Fibroblast of gingiva (primary cell): ENCODE data around the gene TEX28.
"Not testable (repeated sequence)": the region's sequence is repeated elsewhere in the genome, so short reads cannot be mapped to it uniquely, and the experiment has no call there.

Experiments
- DNase-seq: peaks from one replicate; pipeline ENCODE4 v3.0.0-alpha.2; 2011; ENCODE audit warnings: low read depth

Gene TEX28

DNA sequence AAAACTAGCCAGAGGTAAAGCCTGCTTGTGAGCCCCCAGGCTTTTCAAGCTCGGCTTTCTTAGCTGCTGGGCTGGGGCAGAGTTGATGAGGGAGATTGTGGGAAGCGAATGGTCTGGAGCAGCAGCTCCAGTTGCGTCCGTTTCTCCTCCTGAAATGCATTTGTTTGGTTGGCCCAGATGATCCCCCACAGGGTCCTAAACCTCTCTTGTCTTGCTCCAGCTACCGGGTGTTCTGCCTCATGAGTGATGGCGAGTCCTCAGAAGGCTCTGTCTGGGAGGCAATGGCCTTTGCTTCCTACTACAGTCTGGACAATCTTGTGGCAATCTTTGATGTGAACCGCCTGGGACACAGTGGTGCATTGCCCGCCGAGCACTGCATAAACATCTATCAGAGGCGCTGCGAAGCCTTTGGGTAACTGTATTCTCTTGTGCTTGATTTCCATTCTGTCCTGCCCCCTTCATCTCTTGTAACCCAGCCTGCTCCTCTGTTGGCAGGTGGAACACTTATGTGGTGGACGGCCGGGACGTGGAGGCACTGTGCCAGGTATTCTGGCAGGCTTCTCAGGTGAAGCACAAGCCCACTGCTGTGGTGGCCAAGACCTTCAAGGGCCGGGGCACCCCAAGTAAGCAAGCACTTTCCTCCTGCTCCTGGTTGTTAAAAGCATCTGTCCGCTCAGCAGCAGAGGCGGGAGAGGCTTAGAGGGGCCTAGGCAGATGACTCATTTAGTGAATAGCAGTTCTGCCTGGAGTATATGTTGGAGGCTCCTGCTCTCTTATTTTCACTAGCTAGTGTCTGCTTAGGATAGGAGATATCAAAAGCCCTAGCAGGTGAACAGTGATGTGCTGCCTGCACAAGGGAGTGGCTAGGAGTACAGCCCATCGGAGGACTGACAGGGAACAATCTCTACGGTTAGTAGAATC is 16.0 kb upstream of the TEX28 start:
- no peak for DNase-seq

DNA sequence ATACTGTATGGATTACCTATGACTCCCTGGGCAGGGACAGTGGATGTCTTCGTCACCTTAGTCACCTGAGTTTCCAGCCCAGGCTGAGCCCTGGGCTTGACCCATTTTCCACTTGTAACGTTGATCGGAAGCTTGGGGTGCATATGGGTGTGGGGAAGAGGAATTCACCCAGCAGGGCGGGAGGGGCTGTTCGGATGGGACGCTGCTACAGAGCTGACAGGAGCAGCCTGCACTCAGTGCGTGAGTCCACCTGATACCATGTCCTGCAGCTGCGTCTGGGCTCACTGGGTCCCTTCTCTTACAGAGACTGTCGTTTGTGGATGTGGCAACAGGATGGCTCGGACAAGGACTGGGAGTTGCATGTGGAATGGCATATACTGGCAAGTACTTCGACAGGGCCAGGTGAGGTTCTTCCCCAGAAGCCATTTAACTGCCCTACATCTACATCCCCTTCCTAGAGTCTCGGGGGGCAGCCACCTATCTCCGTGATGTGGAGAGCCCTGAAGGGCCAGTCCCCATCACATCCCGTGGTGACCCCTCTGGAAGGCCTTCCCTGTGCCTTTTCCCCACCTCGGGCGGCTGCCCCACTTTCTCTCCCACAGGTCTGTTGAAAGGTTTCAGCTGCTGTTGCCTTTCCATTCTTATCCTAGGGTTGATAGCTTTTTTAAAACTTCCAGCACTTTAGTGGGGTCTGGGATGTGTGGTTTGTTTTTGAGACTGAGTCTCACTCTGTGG is 14.3 kb upstream of the TEX28 start:
- DNase-seq, result no peak

DNA sequence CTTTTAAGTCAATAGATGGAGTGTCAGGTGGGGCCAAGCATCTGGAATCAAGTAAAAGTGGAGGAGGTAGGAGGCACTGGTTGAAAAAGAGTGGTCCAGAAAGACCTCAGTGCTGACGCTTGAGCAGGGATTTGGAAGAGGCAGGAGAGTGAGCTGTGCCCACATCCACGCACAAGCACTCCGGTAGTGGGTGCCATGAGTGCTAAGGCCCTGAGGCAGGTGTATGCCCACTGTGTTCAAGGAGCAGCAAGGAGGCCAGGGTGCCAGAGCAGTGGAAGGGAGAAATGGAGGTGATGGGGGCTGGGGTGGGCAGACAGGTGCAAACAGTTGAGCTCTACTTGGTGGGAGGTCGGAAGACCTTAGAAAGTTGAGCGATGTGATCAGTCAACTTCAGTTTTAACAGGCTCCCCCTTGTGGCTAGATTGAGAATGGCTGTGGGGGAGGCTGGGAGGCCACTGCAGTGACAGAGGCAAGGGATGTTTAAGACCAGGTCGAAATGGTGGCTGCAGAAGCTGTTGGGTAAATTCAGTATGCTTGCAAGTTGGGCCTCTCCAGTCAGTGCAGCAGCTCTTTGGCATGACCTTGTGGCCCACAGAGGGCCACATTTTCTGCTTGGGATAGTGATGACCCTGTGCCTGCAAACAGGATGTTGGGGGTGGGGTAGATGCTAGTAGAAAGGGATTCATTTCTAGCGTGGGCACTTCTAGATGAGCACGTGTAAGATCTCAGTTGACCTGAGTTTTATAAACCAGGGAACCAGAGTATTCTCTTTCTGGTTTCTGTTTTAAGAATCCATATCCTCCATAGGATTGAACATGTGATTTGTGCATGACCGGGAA is 13.4 kb upstream of the TEX28 start:
- peak; percentile 11 for DNase-seq

DNA sequence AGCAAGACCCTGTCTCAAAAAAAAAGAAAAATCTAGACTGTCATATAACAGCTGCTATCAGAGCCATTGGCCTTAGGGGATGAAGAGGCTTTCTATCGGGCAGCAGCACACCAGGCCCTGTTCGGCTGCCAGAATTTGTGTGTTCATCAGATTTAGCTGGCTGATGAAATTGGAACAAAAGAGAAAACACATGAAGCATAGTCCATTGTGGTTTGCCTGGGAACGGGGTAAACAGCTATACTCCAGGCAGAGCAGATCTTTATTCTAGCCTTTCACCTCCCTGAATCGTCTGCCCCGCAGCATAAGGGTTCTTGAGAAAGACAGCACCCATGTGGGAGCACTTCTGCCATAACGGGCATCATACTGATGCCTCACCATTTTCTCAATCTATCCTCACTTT is 12.3 kb upstream of the TEX28 start:
- DNase-seq, result peak; percentile 10

DNA sequence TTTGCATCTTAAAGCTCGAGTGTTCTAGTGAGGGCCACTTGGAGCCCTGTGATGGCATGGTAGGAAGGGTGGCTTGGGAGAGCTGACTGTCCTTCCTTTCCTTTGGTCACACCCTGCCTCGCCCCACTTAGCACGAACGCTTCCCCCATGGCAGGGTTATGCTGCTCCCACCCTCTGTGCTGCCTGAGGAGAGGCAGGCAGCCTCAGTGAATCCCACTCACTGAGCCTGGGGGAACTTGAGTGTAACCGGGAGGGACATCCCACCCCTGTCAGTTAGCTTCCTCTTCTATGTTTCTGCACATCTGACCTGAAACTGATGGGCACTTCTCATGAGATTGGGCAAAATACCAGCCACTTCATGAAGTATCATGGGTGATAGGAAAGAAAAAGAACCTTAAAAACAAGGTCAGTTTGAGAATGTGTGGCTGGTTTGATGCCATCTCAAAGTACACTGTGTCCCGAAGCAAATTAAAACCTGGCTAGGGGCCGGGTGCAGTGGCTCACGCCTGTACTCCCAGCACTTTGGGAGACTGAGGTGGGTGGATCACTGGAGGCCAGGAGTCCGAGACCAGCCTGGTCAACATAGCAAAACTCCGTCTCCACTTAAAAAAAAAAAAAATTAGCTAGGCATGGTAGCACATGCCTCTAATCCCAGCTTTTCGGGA is 10.7 kb upstream of the TEX28 start:
- no peak for DNase-seq

DNA sequence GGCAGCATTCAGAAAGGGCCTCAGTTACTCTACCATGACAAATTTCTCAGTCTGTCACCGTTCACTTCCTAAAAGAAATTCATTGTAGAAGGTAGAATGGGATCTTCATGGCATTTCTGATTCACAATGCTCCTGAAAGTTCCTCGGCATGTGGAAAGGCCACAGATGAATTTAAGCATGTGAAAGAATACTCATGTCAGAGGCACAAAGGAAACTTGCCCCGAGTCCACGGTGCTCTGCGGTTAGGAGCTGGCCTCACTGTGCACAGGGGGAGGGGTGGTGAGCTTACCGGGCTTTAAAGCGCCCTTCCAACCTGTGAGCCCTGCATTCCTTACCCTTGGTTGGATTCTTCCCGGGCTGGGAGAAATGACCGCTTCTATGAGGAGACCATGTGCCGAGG is 9.9 kb upstream of the TEX28 start:
- DNase-seq, result no peak

DNA sequence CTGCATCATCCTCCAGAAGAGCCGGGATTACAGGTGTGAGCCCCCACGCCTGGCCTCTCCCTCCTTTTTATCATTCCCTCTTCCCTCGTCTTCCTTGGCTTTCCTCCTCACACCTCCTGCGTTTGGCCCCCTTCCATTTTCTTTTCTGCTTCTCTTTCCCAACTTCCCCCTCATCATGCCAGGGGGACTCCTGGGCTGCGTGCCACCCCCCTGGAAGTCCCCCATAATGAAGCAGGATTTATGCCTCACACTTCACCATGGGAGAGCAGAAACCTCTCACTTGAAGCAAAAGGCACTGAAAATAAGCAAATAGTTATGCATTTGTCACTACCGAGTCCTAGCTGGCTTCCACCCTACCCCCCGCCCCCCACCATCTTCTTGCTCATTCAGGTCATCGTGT is 8.6 kb upstream of the TEX28 start:
- no peak for DNase-seq

DNA sequence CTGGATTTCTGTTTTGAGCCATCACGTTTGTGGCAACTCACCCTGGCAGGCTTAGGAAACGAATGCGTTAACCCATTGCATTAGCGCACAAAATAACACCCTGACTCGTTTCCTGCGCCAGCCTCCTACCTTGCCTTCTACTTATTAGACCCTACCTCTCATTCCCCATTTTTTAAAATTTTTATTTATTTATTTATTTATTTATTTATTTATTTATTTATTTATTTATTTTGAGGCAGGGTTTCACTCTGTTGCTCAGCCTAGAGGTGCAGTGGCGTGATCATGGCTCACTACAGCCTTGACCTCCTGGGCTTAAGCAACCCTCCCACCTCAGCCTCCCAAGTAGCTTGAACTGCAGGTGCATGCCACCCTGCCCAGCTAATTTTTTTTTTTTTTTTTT is 8.1 kb upstream of the TEX28 start:
- DNase-seq, result not testable (repeated sequence)

DNA sequence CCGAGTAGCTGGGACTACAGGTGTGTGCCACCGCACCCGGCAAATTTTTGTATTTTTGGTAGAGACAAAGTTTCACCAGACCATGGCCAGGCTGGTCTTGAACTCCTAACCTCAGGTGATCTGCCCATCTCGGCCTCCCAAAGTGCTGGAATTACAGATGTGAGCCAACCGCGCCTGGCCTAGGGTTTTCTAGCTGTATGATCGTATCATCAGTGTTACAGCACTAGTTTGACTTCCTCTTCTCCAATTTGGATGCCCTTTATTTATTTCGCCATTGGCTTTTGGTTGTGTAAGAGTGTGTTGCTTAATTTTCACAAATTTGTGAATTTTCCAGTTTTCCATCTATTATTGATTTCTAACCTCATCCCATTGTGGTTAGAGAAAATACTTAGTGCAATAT is 5.9 kb upstream of the TEX28 start:
- peak; percentile 13 for DNase-seq

DNA sequence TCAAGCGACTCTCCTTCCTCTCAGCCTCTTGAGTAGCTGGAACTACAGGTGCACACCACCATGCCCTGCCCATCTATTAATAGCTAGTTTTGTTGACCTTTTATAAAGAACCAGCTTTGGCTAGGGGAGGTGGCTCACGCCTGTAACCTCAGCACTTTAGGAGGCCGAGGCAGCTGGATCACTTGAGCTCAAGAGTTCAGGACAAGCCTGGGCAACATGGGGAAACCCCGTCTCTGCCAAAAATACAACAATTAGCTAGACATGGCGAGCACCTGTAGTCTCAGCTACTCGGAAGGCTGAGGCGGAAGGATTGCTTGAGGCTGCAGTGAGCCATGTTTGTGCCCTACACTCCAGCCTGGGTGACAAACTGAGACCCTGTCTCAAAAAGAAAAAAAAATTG is 3.4 kb upstream of the TEX28 start:
- DNase-seq, result no peak

DNA sequence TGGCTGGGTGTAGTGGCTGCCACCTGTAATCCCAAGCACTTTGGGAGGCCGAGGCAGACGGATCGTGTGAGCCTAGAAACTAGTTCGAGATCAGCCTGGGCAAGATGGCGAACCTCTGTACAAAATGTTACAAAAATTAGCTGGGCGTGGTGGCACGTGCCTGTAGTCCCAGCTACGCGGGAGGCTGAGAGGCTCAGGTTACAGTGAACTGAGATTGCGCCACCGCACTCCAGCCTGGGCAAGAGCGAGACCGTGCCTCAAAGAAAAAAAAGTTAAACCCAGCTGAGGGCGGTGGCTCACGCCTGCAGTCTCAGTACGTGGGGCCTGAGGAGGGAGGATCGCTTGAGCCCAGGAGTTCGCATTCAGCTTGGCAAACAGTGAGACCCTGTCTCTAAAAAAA is 1.8 kb upstream of the TEX28 start:
- no peak for DNase-seq

DNA sequence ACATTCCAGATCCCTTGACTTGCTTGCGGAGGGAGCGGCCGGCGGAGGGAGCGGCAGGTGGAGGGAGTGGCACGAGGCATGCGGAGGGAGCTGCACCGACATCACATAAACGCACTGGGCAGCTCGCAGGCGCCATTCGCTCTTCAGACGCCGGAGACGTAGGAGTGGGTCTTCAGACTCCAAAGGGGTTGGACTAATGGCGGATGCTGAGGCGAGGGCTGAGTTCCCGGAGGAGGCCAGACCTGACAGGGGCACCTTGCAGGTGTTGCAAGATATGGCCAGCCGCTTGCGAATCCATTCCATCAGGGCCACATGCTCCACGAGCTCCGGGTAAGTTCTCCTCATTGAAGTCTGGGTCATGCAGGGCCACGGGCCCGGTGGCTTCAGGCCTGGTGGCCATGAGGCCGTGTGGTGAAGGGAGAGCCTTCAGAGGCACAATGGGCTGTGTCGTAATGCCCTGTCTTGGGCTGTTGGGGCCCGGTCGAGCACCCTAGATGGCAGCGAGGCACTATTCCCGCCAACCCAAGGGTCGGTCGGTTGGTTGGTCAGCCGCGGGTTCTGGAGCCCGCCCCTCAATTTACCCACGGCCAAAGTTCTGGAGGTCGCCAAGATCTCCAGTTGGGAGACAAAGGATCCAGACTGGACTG is 863 bp upstream of the TEX28 start, which contains the start of gene TKTL1:
Gene TKTL1, plus strand, starts transcription at position 132 of the 647 bp plus-strand sequence. Its CDS starts 65 bp downstream, at position 197.
- no peak for DNase-seq

DNA sequence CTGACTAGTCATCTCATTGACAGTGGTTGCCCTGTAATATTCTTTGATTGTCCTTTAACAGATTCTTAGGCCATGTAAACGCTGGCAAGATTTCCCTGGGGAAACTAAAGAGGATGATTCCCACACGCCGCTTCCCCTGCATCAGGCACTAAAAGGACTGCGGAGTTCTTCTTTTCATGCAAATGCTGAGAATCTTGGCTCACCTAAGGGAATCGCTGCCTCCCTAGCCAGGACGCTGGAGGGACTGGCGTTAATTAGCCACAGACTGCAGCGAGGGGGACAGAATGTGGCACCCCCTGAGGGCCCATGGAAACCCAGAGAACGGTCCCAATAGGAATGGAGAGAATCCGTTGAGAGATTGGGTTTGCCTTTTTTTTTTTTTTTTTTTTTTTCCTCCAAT is 8.5 kb downstream of the TEX28 start:
- not testable (repeated sequence) for DNase-seq

DNA sequence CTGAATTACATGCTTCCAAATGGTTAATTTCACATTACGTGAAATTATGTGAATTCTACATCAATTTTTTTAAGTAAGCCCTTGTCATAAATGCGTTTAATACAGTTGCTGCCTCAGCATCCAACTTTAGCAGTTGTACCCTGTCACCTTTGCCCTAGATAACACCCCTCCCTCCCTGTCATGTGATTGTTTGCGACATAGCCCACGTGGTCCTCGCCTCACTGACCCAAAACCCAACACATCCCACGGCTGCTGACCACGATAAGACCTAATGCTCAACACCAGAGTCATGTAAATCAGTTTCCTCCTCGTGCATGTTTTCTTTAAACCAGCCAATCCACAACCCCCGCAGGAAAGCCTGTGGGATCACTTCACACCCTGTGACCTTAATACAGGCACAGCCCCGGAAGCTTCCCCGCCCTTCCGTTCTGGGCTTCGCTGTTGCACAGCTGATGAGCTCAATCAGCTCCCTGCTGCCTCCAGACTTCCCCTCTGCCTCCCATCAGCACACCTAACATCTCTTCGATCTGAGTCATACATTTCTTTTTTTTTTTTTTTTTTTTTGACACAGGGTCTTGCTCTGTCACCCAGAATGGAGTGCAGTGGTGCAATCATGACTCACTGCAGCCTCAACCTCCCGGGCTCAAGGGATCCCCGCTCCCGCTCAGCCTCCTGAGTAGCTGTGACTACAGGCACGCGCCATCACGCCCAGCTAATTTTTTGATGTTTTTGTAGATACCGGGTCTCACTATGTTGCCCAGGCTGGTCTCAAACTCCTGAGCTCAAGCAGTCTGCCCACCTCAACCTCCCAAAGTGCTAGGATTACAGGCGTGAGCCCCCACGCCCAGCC is 10.2 kb downstream of the TEX28 start:
- DNase-seq, result not testable (repeated sequence)

DNA sequence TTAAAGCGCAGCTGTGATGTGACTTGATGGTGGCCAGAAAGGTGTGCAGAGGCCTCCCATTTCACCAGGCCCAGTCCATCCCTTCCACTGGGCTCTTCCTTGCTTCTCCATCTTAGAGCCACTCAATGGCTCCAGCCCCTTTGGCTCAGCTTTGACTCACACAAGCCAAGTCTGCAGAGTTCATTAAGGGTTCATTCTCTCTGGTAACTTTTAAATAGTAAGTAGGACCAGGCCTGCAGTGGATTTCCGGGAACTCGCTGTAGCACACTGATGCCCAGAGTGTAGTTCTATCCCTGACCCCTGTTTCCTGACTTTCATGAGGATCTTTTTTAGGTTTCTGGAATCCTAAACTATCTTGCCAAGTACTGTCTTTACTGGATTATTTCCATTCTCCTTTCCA is 25.7 kb downstream of the TEX28 start:
- not testable (repeated sequence) for DNase-seq

DNA sequence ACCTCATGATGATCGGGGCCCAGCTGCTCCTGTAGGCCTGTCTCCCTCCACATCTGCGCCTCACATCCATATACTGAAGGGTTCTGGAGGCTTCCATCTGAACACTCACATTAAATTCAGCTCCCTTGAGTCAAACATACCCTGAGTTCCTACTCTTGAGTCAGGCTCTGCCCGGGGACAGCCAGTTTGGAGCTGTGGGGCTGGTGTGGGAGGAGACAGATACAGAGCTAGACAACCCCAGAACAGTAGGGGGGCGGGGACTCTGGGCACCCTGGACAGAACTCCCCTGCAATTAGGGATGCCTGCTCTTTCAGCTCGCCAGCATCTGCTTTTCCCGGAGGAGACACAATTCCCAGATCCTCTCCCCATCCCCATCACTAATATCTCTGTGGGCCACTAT is 31.9 kb downstream of the TEX28 start:
- DNase-seq, result not testable (repeated sequence)

DNA sequence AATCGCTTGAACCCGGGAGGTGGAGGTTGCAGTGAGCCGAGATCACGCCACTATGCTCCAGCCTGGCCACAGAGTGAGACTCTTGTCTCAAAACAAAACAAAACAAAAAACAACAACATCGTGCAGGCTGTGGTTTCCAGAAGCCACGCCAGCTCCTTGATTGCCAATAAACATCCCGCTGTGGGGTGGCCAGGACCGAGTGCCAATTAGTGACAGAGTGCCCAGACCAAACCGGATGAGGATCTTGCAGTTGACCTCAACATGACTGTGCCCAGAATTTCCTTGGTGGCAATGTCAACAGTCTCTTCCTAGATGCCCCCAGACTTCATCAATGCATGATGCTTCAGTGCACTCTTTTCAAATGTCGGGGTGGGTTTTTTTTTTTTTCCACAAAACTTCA is 36.2 kb downstream of the TEX28 start:
- DNase-seq, result not testable (repeated sequence)

DNA sequence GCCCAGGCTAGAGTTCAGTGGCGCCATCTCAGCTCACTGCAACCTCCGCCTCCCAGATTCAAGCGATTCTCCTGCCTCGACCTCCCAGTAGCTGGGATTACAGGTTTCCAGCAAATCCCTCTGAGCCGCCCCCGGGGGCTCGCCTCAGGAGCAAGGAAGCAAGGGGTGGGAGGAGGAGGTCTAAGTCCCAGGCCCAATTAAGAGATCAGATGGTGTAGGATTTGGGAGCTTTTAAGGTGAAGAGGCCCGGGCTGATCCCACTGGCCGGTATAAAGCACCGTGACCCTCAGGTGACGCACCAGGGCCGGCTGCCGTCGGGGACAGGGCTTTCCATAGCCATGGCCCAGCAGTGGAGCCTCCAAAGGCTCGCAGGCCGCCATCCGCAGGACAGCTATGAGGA is 37.6 kb downstream of the TEX28 start, which contains the start of gene OPN1MW3:
Gene OPN1MW3, plus strand, starts transcription at position 301 of the 400 bp plus-strand sequence. Its CDS starts 38 bp downstream, at position 339.
- not testable (repeated sequence) for DNase-seq

DNA sequence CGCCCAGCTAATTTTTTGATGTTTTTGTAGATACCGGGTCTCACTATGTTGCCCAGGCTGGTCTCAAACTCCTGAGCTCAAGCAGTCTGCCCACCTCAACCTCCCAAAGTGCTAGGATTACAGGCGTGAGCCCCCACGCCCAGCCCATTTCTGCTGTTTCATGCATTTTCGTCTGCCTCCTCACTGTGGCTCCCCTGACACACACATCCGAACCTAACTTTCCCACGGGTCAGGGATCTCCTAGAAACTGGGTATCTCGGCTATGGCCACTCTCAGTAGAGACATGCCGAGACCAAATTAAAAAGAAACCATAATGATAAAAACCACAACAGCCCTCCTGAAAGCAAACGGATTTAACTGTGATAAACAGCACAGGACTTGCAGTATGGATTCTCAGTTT is 46.8 kb downstream of the TEX28 start:
- not testable (repeated sequence) for DNase-seq
